Pons (tissue), 1 donor: Measurements from ENCODE around the gene KLHL1.
"Not testable (repeated sequence)": the region's sequence is repeated elsewhere in the genome, so short reads cannot be mapped to it uniquely, and the experiment has no call there.

ENCODE experiments used
- DNase-seq: peaks from one replicate; pipeline ENCODE4 v3.0.0-alpha.2; 2016; ENCODE audit warnings: low spot score

KLHL1 gene, protein sequence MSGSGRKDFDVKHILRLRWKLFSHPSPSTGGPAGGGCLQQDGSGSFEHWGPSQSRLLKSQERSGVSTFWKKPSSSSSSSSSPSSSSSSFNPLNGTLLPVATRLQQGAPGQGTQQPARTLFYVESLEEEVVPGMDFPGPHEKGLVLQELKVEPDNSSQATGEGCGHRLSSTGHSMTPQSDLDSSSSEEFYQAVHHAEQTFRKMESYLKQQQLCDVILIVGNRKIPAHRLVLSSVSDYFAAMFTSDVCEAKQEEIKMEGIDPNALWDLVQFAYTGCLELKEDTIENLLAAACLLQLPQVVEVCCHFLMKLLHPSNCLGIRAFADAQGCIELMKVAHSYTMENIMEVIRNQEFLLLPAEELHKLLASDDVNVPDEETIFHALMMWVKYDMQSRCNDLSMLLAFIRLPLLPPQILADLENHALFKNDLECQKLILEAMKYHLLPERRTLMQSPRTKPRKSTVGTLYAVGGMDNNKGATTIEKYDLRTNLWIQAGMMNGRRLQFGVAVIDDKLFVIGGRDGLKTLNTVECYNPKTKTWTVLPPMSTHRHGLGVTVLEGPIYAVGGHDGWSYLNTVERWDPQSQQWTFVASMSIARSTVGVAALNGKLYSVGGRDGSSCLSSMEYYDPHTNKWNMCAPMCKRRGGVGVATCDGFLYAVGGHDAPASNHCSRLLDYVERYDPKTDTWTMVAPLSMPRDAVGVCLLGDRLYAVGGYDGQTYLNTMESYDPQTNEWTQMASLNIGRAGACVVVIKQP

DNA sequence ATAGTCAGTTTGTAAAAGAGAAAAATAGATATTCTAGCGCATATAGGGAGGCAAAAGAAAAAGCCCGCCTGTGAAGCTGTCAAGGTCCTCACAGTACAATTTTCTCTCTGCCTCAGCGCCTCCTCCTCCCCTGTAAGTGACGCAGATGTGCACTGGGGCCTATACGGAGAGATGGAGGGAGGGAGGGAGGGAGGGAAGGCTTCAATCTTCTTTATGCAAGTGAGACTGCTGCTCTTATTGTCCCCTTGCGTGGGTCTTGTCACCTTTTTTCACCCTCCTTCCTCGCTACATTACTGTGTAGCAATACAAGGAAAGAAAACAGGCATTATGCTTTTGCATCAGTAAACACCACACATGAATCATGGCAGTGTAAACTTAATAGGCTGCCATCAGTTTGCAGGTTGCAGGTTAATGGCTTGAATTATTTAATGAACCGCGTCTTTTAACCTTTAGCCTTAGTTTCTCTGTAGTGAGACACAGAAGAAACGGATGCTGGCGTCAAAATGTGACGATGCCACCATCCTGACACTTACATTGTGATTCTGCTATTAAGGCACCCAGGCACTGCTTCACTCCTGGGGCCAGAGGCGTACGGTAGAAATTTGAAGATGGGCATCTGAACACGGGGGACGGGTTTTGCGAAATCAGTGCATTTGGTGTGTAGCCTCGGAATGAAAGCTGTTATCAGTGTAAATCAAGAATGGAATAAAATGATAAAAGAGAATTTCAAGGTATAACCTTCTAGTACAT, at the start of gene KLHL1:
Gene KLHL1 (minus strand): TSS at position 97 of the 750 bp plus-strand sequence. CDS start 753 bp downstream, outside the sequence.
- no peak for DNase-seq

GRCh38 chr13:70142658-70143057, 34.4 kb upstream of the KLHL1 start:
- not testable (repeated sequence) for DNase-seq

DNA sequence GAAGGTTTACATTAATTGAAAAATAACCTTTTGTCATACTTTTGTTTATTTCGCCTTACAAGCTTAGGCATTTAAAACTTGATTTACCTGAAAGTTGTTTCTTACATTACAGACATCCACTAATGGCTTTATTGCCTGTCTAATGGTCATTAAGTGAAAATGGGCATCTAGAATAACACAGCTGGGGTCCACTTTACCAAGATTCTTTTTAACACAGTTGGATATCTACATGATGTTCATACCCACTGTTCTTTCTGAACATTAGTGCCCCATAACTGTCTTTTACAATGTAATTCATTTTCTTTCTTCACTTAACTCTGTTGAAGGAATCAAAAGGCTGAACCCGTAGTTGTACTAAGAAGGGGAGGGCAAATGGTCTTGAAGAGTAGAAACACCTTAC, 19.8 kb upstream of the KLHL1 start:
- DNase-seq, result no peak

DNA sequence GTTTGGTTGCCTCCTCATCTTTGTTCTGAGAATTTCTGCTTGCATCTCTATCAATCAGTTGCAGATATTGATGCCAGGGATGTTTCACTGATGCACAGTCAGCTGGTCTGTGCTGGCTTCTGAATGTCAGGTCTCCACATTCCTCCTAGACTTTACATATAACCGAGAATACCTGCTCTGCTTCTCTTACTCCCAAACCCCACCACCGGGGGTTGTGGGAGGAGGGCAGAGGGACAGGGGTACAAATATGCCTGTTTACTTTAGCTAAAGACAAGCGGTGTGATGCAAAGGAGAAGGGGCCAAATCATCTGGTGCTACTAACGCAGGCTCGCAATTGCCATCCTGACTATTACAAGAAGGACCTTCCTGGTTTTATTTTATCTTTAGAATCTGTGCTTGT, 17.4 kb upstream of the KLHL1 start:
- no peak for DNase-seq

GRCh38 chr13:70117338-70117905, 9.2 kb upstream of the KLHL1 start:
- DNase-seq, result no peak

GRCh38 chr13:70107498-70108281, 562 bp downstream of the KLHL1 start, which contains the start of gene ATXN8OS:
TSS of gene ATXN8OS (plus strand) at chr13:70107826.
- no peak for DNase-seq

- DNase-seq, result no peak
Observed at GRCh38 chr13:70107125-70107497, 1.1 kb downstream of the KLHL1 start.

- no peak for DNase-seq
Observed at GRCh38 chr13:70104481-70104880, 3.8 kb downstream of the KLHL1 start.

DNA sequence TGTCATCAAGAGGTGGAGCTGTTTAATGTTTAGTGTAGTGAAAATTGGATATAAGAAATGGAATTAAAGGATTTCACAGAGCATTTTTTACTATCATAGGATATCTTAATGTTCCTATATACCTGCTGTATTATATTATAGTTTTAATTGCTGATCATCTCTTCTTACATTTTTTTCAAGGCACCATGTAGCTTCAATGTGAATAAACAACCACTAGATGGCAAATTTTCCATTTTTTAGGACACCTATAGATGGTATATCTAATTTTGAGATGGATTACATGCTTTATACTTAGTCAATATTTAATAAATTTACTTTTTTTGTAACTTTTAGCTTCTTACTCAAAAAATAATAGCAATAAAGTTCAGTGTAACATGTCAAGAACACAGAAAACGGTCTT, 9.6 kb downstream of the KLHL1 start:
- DNase-seq, result no peak

DNA sequence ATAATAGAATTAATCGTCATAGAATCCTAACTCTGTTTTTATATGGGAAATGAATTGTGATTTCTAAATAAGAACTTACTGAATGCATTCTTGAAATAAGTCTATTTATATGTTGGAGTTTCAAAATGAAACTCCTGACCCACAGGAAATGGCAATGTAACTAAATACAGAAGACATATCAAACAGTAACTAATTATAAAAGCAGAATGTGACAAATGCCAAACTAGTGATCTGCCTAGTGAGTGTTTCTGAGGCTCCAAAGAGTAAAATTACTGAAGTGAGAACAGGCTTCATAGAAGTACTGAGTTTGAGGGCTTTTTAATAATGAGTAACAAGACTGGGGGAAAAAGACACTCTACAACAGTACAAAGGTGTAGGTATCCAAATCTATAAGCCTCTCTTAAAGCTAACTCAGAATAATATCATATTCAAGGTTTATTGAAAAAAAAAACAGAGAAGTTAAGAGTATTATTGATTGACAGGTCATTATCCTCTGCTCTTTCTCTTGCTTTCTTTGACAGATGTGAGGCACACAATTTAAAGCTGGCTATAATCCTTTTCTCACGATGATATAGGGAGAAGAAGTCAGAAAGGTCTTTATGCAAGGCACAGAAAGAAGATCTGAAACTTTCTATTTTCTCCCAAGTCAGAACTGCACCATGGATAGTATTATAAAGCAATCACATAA, 18.1 kb downstream of the KLHL1 start:
- no peak for DNase-seq

DNA sequence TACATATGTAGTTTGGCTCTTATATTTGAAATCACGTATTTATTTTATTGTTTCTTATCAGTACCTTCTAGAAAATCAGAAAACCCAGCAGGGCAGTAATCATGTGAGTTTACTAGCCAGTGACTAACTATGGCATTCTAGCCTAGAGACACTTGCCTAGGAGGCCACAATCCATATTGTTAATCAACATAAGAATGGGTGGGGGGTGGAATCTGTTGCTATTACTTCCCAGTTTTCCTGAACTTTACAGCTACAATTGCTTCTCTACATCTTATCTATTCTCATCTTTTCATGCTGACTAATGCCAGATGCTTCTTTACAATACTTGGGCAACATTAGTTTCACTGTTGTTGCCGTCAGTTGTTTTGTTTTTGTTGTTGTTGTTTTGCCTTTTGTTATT, 19.3 kb downstream of the KLHL1 start:
- DNase-seq, result no peak

- no peak for DNase-seq
Observed at GRCh38 chr13:70087247-70087646, 21.0 kb downstream of the KLHL1 start.

DNA sequence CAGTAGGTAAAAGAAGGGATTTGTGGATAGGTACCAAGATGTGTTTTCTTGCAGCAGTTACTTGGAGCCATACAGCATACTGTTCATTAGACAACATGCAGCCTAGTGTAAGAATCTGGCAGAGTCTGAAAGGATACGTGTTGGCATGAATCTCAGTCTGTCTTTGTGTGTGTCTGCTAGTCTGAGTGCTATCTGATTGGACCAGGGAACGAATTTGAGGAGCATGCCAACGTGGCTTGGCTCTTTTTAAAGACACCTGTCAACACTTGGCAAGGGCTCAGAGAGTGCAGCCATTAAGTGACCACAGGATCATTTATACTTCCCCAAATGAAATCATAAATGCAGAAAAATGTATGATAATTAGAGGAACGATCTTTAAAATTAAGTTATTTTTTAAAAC, 28.2 kb downstream of the KLHL1 start:
- peak; percentile 40 for DNase-seq

GRCh38 chr13:70054572-70054971, 53.7 kb downstream of the KLHL1 start:
- no peak for DNase-seq

GRCh38 chr13:70051531-70051930, 56.7 kb downstream of the KLHL1 start:
- DNase-seq, result no peak

DNA sequence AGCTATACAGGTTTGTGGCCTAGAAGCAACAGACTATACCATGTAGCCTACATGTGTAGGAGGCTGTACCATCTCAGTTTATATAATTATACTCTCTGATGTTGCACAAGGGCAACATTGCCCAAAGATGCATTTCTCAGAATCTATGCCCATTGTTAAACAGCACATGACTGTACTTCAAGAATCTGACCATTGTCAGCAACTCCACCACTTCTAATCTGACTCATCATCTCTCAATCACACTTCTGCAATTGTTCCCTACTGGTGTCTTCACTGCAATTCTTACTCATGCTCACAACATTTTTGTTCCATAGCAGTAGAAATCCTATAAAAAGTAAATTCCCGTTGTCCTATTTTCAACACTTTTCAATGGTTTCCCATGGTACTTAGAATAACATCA, 64.6 kb downstream of the KLHL1 start:
- DNase-seq, result no peak

GRCh38 chr13:70042193-70042592, 66.1 kb downstream of the KLHL1 start:
- no peak for DNase-seq

DNA sequence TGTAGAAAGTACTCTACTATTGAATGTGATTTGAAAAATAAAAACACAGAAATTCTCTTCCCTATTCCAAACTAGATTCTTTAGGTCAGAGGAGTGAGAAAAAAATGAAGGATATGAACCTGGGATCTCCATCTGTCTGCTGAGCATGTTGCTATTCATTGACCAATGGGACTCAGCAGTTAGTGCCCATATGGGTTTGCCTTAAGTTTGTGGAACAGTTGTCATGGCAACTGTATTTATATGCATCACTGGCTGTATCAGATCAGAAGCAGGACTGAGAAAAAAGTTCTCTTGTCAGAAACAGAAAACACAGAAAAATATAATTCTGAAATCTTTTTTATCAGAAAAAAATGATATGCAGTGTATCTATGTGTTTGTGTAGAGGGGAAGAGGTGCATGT, 74.0 kb downstream of the KLHL1 start:
- DNase-seq, result no peak

DNA sequence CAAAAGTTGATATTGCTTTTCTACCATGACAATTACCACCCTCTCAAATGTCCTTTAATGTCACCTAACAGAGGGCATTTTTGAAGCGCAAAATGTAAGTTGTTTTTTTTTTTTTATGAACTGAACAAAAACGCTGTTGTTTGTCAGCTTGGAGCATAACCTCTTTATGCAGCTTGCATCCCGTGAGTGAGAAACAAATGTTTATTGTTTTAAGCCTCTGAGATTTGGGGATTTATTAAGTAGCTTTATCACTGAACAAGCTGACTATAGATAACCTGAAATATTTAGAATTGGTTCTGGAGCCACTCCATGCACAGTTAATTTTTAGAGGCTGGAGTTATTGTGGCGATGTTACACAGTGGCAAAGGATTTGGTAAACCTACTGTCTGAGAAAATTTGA, 80.7 kb downstream of the KLHL1 start:
- DNase-seq, result peak; percentile 55

DNA sequence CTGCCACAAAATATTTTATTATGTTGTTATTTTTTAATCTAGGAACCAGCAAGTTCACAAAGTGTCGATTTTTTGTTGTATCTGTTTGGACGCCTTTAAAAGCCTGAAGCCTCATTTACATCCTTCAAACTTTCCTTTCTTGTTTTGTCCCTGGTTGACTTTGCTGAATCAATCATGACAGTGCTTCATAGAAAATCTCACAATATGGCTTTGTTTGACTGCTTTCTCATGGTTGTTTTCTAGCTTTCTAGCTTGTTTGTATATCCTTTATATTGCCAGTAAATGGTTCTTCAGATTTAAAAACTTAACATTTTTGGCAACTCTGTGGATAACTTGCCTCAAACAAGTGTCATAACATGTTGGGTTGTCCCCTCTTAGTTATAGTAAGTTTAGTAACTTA, 84.7 kb downstream of the KLHL1 start:
- peak; percentile 90 for DNase-seq

- no peak for DNase-seq
Observed at GRCh38 chr13:70022646-70023045, 85.6 kb downstream of the KLHL1 start.
